Loucy (cell line): ENCODE measurements around the gene ZNF285.

Experiments
- H2AFZ ChIP-seq: fragments of 200-600 bp; sonication (generic); 2 replicates; pipeline ENCODE4 v1.6.0; 2016; ENCODE audit warnings: antibody characterized with exemption, mild to moderate bottlenecking, low read length, moderate library complexity
- H3F3A ChIP-seq: fragments of 200-600 bp; 2 replicates; pipeline ENCODE4 v1.6.0; 2016; ENCODE audit warnings: antibody characterized with exemption, low read depth, mild to moderate bottlenecking
- H3K27me3 ChIP-seq: fragments of 200-600 bp; sonication (generic); 2 replicates; pipeline ENCODE4 v1.6.1; 2014; ENCODE audit warnings: low read length, mild to moderate bottlenecking; ENCODE audit not compliant: insufficient read depth, poor library complexity, severe bottlenecking
- H3K36me3 ChIP-seq: fragments of 200-600 bp; sonication (generic); 2 replicates; pipeline ENCODE4 v1.6.1; 2016; ENCODE audit warnings: low read length; ENCODE audit not compliant: insufficient read depth
- H3K4me1 ChIP-seq: fragments of 200-600 bp; sonication (generic); 2 replicates; pipeline ENCODE4 v1.5.1; 2014; ENCODE audit warnings: low read length, mild to moderate bottlenecking; ENCODE audit not compliant: insufficient read depth, poor library complexity, severe bottlenecking
- H3K4me2 ChIP-seq: fragments of 200-600 bp; sonication (generic); 2 replicates; pipeline ENCODE4 v1.6.0; 2014; ENCODE audit warnings: antibody characterized with exemption, low read length, low read depth, mild to moderate bottlenecking; ENCODE audit not compliant: poor library complexity, severe bottlenecking
- H3K4me3 ChIP-seq: fragments of 200-600 bp; sonication (generic); 2 replicates; pipeline ENCODE4 v1.5.1; 2014; ENCODE audit warnings: low read length, mild to moderate bottlenecking, mixed read lengths; ENCODE audit not compliant: poor library complexity, severe bottlenecking
- H3K79me2 ChIP-seq: fragments of 200-600 bp; sonication (generic); 2 replicates; pipeline ENCODE4 v1.6.1; 2014; ENCODE audit warnings: low read length; ENCODE audit not compliant: insufficient read depth
- H3K9ac ChIP-seq: fragments of 200-600 bp; sonication (generic); 2 replicates; pipeline ENCODE4 v1.6.0; 2014; ENCODE audit warnings: mild to moderate bottlenecking, low read depth, low read length, moderate library complexity; ENCODE audit not compliant: poor library complexity, severe bottlenecking
- H3K9me2 ChIP-seq: fragments of 200-600 bp; sonication (generic); replicated peaks from 2 replicates; pipeline ENCODE4 v1.6.1; 2016; ENCODE audit warnings: low read depth, low read length, mixed read lengths
- H3K9me3 ChIP-seq: fragments of 200-600 bp; sonication (generic); 2 replicates; pipeline ENCODE4 v1.6.1; 2014; ENCODE audit warnings: mild to moderate bottlenecking, antibody characterized with exemption, low read length, low read depth; ENCODE audit not compliant: insufficient read depth
- H4K20me1 ChIP-seq: fragments of 200-600 bp; sonication (generic); 2 replicates; pipeline ENCODE4 v1.6.0; 2014; ENCODE audit warnings: antibody characterized with exemption, low read length, mild to moderate bottlenecking; ENCODE audit not compliant: insufficient read depth, poor library complexity, severe bottlenecking
- CTCF ChIP-seq: fragments of 200-600 bp; sonication (generic); conservative IDR thresholded peaks from 2 replicates; pipeline ENCODE4 v1.5.1; 2014; ENCODE audit warnings: mild to moderate bottlenecking, antibody characterized with exemption, low read length
- EZH2phosphoT487 ChIP-seq: fragments of 200-600 bp; IDR thresholded peaks from 2 replicates; pipeline ENCODE4 v1.6.1; 2018; ENCODE audit warnings: antibody characterized with exemption, mild to moderate bottlenecking, moderate library complexity, borderline replicate concordance

The ZNF285 gene

DNA sequence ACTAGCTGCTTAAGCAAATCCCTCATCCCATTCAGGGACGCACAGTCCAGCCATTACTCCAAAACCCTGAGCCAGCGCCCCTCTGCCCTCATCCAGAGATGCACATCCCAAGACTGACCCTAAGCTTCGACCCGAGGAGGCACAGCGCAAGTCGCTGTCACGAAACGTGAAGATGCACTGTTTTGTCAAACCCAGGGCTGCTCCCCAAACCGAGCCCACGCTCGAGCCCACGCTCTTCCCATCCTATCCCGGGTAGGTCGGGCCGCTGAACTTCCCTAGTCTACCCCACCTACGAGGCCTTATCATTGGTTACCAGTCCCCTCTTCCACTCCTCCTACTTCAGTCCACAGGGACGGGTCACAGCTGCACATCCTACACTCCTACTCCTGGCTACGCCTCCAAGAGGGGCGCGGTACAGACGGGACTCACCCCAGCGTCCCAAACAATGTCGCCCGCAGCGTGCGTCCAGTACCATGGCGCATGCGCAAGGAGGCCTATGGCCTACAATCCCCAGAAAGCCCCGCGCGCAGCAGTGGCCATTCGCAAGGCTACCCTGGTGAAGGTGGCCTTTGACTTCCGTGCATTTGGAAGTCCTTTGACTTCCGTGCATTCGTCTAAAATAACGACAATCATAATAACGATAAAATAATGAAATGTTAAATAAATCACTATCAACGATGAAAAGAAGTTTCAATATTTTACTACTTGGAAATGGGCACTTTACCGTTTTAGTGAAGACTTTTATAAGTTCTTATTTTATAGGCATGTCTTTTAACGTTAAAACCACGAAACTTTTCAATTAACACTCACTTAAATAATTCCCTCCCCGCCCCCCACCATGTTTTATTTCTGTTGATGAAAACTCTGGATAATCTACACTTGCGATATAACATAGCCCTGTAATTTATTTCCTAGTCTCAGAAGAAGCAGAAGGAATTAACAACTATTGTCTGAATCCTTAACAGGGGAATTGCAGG, at the start of gene ZNF285:
ZNF285 (minus strand) TSS at position 470 of the 977 bp plus-strand sequence. CDS start 4,395 bp downstream, outside the sequence.
- Histone ChIP-seq H3K4me1 (no peaks in the 10 kb centered on the region), H3K9me3 (no peaks in the 10 kb centered on the region), H3K79me2 (no peaks in the 10 kb centered on the region), H3K4me3 (no peak within 1 kb of the TSS), H3K4me2 (no peak within 1 kb of the TSS), H3K27me3 (no peaks in the 10 kb centered on the region), H2AFZ (no peak within 1 kb of the TSS), H3K9me2 (no peaks in the 10 kb centered on the region), H3F3A (no peaks in the 10 kb centered on the region), H3K36me3 (no peaks in the 10 kb centered on the region), H3K9ac (no peak within 1 kb of the TSS), H4K20me1 (no peaks in the 10 kb centered on the region)
- TF ChIP-seq EZH2phosphoT487 = no peak
- no peak for TF ChIP-seq CTCF

DNA sequence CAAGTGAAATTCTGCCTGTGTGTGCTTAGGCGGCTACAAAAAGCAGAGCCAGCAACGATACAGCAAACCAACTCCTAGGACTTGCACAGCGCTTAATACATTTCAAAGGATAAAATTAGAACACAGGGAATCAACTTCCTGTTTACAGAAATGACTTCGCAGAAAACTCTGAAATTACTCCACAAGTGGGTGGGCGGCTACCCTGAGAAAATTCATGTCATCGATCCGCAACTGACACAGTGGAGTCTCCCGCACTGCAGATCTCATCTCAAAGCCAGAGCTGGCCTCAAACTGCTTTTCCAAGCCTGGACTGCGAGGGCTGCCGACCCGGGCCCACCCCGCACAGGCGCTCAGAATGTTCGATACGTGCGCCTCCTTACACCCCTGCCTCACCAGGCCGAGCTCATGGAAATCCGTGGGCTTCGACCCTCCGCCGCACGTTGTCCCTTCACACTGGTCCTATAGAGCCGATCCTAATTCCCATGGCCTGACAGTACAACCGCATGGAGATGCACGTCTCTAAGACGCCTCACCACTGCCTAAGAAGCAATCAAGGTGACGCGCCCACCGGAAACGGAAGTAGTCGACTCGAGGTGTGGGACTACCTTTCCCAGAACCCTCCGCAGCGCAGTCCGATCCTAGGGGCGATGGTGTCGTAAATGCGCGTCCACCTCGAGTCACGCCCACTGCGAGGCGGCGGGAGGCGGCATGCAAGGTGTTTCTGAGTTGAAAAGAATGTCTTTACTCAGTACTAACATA, 46.7 kb upstream of the ZNF285 start, which contains the start of gene ZNF229:
ZNF229 (minus strand) TSS at position 557 of the 759 bp plus-strand sequence. CDS start 5,625 bp downstream, outside the sequence.
- Histone ChIP-seq H3K4me2 (no peak within 1 kb of the TSS), H3K9me3 (peaks cover 24% of the 10 kb centered on the region; the same call in 1 of the 2 replicates)

More for the DNA sequence above, 46.7 kb upstream of the ZNF285 start, which contains the start of gene ZNF229:
- Histone ChIP-seq H3K4me1 (no peaks in the 10 kb centered on the region), H3K9ac (no peak within 1 kb of the TSS), H3K27me3 (no peaks in the 10 kb centered on the region), H3K9me2 (no peaks in the 10 kb centered on the region), H3K79me2 (no peaks in the 10 kb centered on the region), H4K20me1 (no peaks in the 10 kb centered on the region), H3K36me3 (no peaks in the 10 kb centered on the region), H3K4me3 (no peak within 1 kb of the TSS), H2AFZ (no peak within 1 kb of the TSS), H3F3A (no peaks in the 10 kb centered on the region)
- TF ChIP-seq CTCF (no peak), EZH2phosphoT487 (no peak)
